Anterior cingulate cortex (tissue), 58 donors: Measurements from ENCODE around the gene DAZL.

Experiments used
- DNase-seq, 58 donors: peaks; one replicate each; lab custom pipeline; 2025; lab: John Stamatoyannopoulos, UW

Gene DAZL

GRCh38 chr3:16596352-16597032, 8.7 kb downstream of the DAZL start:
- no peak for DNase-seq

- no peak for DNase-seq
Observed at GRCh38 chr3:16595778-16596177, 9.4 kb downstream of the DAZL start.

- no peak for DNase-seq
Observed at GRCh38 chr3:16589867-16590624, 15.2 kb downstream of the DAZL start.

- DNase-seq, result no peak
Observed at GRCh38 chr3:16589120-16589519, 16.1 kb downstream of the DAZL start.

GRCh38 chr3:16587681-16588060, 17.6 kb downstream of the DAZL start:
- DNase-seq, result no peak

- DNase-seq, result no peak
Observed at GRCh38 chr3:16587047-16587680, 18.1 kb downstream of the DAZL start.

GRCh38 chr3:16584880-16585279, 20.3 kb downstream of the DAZL start:
- no peak for DNase-seq

- no peak for DNase-seq
Observed at GRCh38 chr3:16583551-16583950, 21.7 kb downstream of the DAZL start.

- DNase-seq, result no peak
Observed at GRCh38 chr3:16570113-16570512, 35.1 kb downstream of the DAZL start.

GRCh38 chr3:16568532-16568931, 36.7 kb downstream of the DAZL start:
- DNase-seq, result no peak

GRCh38 chr3:16568115-16568514, 37.1 kb downstream of the DAZL start:
- DNase-seq, result no peak

GRCh38 chr3:16559653-16560365, 45.4 kb downstream of the DAZL start:
- no peak for DNase-seq

GRCh38 chr3:16554126-16554525, 51.1 kb downstream of the DAZL start:
- DNase-seq, result no peak

GRCh38 chr3:16552757-16553156, 52.5 kb downstream of the DAZL start:
- DNase-seq, result no peak

GRCh38 chr3:16551342-16551976, 53.8 kb downstream of the DAZL start:
- DNase-seq, result no peak

GRCh38 chr3:16550676-16551341, 54.4 kb downstream of the DAZL start:
- peak in 49 of 58 donors; percentile 8 to 85 (median 31) for DNase-seq

GRCh38 chr3:16550305-16550675, 54.9 kb downstream of the DAZL start:
- DNase-seq, result no peak

- no peak for DNase-seq
Observed at GRCh38 chr3:16548721-16549120, 56.5 kb downstream of the DAZL start.

- DNase-seq, result no peak
Observed at GRCh38 chr3:16547561-16548357, 57.5 kb downstream of the DAZL start.
